Nephron (organoid): Measurements from ENCODE around the gene FOXB1.

Experiments
- H3K27ac Mint-ChIP-seq, 3 experiments: 2 replicates each; pipeline ENCODE4 v1.8.0; 2020; ENCODE audit warnings: mixed read lengths in 3 of 3, mild to moderate bottlenecking in 2 of 3, moderate library complexity in 1 of 3
- H3K27me3 Mint-ChIP-seq: 2 replicates; pipeline ENCODE4 v1.8.0; 2021; ENCODE audit warnings: low read depth, mild to moderate bottlenecking, moderate library complexity, mixed read lengths
- H3K36me3 Mint-ChIP-seq: 2 replicates; pipeline ENCODE4 v1.8.0; 2020; ENCODE audit warnings: low read depth, mixed read lengths
- H3K4me1 Mint-ChIP-seq: 2 replicates; pipeline ENCODE4 v1.8.0; 2020; ENCODE audit warnings: mixed read lengths
- H3K4me3 Mint-ChIP-seq, 3 experiments: 2 replicates each; pipeline ENCODE4 v1.8.0; 2020; ENCODE audit warnings: mild to moderate bottlenecking in 3 of 3, mixed read lengths in 3 of 3, moderate library complexity in 2 of 3
- H3K9me3 Mint-ChIP-seq: 2 replicates; pipeline ENCODE4 v1.8.0; 2020; ENCODE audit warnings: mixed read lengths
- CTCF ChIP-seq, 3 experiments: fragments of 200-600 bp; sonication (generic); IDR thresholded peaks; one replicate each; pipeline ENCODE4 v1.5.0; 2021; ENCODE audit warnings: antibody characterized with exemption in 3 of 3; ENCODE audit not compliant: unreplicated experiment in 3 of 3

FOXB1 gene

GRCh38 chr15:60009980-60010732 is 6.0 kb downstream of the FOXB1 start:
- Mint-ChIP-seq H3K27me3 (peaks cover 98% of the 10 kb centered on the region), H3K9me3 (no peaks in the 10 kb centered on the region), H3K27ac (no peak overlapping the region), H3K4me3 (no peak overlapping the region), H3K4me1 (peaks cover 13% of the 10 kb centered on the region), H3K36me3 (no peaks in the 10 kb centered on the region)
- TF ChIP-seq CTCF (IDR thresholded peaks at IDR 0.05; ENCODE audit: unreplicated experiment in 3 of 3): no peak

GRCh38 chr15:60010858-60011257 is 6.7 kb downstream of the FOXB1 start:
- Mint-ChIP-seq H3K36me3 (no peaks in the 10 kb centered on the region), H3K4me3 (no peak overlapping the region), H3K9me3 (no peaks in the 10 kb centered on the region), H3K27ac (no peak overlapping the region), H3K4me1 (peaks cover 11% of the 10 kb centered on the region), H3K27me3 (peaks cover 96% of the 10 kb centered on the region)
- TF ChIP-seq CTCF (IDR thresholded peaks at IDR 0.05; ENCODE audit: unreplicated experiment in 3 of 3): no peak

GRCh38 chr15:60012695-60013094 is 8.6 kb downstream of the FOXB1 start:
- no peak overlapping the region for H3K4me3 Mint-ChIP-seq
- H3K4me1 Mint-ChIP-seq: no peaks in the 10 kb centered on the region
- H3K36me3 Mint-ChIP-seq: no peaks in the 10 kb centered on the region
- H3K9me3 Mint-ChIP-seq: peaks cover 6% of the 10 kb centered on the region
- no peak for TF ChIP-seq CTCF (IDR thresholded peaks at IDR 0.05; ENCODE audit: unreplicated experiment in 3 of 3)
- H3K27me3 Mint-ChIP-seq: peaks cover 90% of the 10 kb centered on the region
- H3K27ac Mint-ChIP-seq: no peak overlapping the region

DNA sequence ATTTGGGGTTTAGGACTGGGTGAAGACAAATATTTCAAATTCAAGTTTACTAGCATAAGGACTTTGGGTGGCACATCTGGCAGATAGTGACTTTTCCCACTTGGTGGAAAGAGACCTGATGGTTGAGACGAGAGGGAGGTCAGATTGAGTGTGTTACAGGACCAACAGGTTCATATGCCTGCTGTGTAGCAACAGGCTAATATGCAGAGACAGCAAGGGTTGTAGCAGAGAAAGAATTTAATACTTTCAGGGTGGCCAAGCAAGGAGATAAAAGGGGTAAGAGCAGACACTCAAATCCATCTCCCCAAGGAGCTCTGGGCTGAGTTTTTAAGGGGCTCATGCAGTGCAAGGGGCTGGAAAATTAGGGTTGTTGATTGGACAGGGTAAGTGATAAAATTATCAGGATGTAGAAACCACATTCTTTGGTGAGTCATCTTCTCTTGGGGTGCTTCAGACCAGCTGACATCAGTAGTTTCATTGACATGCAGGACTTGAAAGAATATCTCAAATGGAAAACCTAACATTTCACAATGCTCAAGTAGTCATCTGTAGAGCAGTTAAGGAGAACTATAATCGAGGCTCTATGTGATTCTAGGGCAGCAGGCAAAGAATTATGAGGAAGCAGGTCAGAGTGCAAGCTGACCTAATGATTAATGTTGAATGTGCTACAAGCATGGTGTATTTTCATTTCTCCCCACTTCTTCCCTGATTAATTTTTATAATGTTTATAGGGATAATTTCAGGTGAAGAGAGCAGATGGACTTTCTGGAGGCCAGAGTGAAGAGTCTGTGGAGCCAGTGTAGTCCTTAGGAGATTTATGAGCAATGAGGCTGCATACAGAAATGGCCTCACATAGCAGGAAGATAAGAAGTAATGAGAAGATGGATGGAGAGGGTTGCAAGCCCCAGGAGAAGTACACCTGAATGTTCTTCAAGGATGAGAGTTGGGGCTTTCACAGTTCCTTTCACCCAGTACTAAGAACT is 13.7 kb downstream of the FOXB1 start:
- Mint-ChIP-seq H3K9me3 (peaks cover 6% of the 10 kb centered on the region), H3K36me3 (no peaks in the 10 kb centered on the region), H3K27me3 (peaks cover 52% of the 10 kb centered on the region), H3K27ac (no peak overlapping the region), H3K4me1 (no peaks in the 10 kb centered on the region), H3K4me3 (no peak overlapping the region)
- no peak for TF ChIP-seq CTCF (IDR thresholded peaks at IDR 0.05; ENCODE audit: unreplicated experiment in 3 of 3)

DNA sequence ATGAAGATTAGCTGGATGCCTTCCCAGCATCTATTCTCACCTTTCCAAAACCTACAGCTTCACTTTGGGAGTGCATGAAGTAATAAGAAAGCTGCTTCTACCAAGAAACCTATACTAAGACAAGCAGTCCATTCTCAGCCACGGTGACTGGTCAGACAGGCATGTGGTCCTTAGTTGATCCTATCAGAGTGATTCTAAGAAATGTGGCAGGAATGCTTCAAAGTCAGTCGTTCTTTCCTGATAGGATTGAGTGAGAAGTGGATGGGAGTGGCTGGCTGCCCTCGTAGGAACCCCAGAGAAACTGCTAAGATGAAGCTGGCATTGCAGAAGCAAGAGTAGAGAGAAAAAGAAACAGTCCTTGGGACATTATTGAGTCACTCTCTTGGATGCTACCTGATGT is 16.6 kb downstream of the FOXB1 start:
- Mint-ChIP-seq H3K9me3 (peaks cover 6% of the 10 kb centered on the region), H3K27ac (no peak overlapping the region), H3K27me3 (peaks cover 33% of the 10 kb centered on the region), H3K4me1 (no peaks in the 10 kb centered on the region), H3K4me3 (no peak overlapping the region), H3K36me3 (no peaks in the 10 kb centered on the region)
- no peak for TF ChIP-seq CTCF (IDR thresholded peaks at IDR 0.05; ENCODE audit: unreplicated experiment in 3 of 3)
